IMR-90 (cell line): Measurements from ENCODE around the gene MBD3L2B. TPM values are rescaled to one million over a fixed set of nuclear protein-coding genes. Genes with fewer than 3 reads are reported as not detected.

ENCODE experiments used
- ATAC-seq: fragments of 200-7000 bp; cut with Tn5 transposase; 2 replicates; pipeline ENCODE4 v1.9.1; 2020; ENCODE audit warnings: low read depth, mild to moderate bottlenecking, moderate library complexity
- BruUV-seq: library from RNA; stranded (reverse); fragments of 400-500 nt; replicated peaks from 2 replicates; lab custom pipeline; 2021; lab: Mats Ljungman, UMichigan
- CTCF ChIA-PET: fragments of 300-600 bp; formaldehyde crosslinking; extraction: SDS; loops from one replicate; lab custom pipeline; 2021; ENCODE audit warnings: antibody characterized with exemption; lab: Yijun Ruan, JAX
- POLR2A ChIA-PET: fragments of 300-600 bp; sonication (Branson Sonifier 250); formaldehyde crosslinking; loops from one replicate; lab custom pipeline; 2022; ENCODE audit warnings: antibody characterized with exemption; ENCODE audit not compliant: unreplicated experiment; lab: Charles Lee
- DNase-seq: peaks from one replicate; pipeline ENCODE4 v3.0.0; 2013
- H2AFZ ChIP-seq: replicated peaks from 2 replicates; pipeline ENCODE3; 2013; ENCODE audit warnings: low read length, mild to moderate bottlenecking; ENCODE audit not compliant: poor library complexity
- H2AK5ac ChIP-seq: 2 replicates; pipeline ENCODE4 v1.6.1; 2013; ENCODE audit warnings: low read depth, low read length, inconsistent platforms
- H2AK9ac ChIP-seq: replicated peaks from 2 replicates; pipeline ENCODE3; 2013; ENCODE audit warnings: mild to moderate bottlenecking, low read depth, low read length, moderate library complexity; ENCODE audit not compliant: poor library complexity
- H2BK120ac ChIP-seq: 2 replicates; pipeline ENCODE4 v1.6.1; 2013; ENCODE audit warnings: low read depth, low read length, inconsistent platforms
- H2BK15ac ChIP-seq: 3 replicates; pipeline ENCODE4 v1.6.1; 2013; ENCODE audit warnings: low read depth, low read length, inconsistent platforms
- H2BK20ac ChIP-seq: 2 replicates; pipeline ENCODE4 v1.6.1; 2013; ENCODE audit warnings: low read depth, mild to moderate bottlenecking, inconsistent platforms, low read length, moderate library complexity
- H2BK5ac ChIP-seq: 2 replicates; pipeline ENCODE4 v1.6.1; 2013; ENCODE audit warnings: mild to moderate bottlenecking, low read depth, low read length, inconsistent platforms; ENCODE audit not compliant: poor library complexity, severe bottlenecking
- H3K14ac ChIP-seq: replicated peaks from 2 replicates; pipeline ENCODE4 v1.6.1; 2013; ENCODE audit warnings: low read depth, low read length, inconsistent platforms
- H3K18ac ChIP-seq: 2 replicates; pipeline ENCODE4 v1.6.1; 2013; ENCODE audit warnings: low read depth, low read length, control low read depth
- H3K23ac ChIP-seq: 2 replicates; pipeline ENCODE4 v1.6.1; 2013; ENCODE audit warnings: low read depth, low read length, inconsistent platforms
- H3K27ac ChIP-seq: 2 replicates; pipeline ENCODE4 v1.5.1; 2013; ENCODE audit warnings: mild to moderate bottlenecking, control low read depth, low read length; ENCODE audit not compliant: insufficient read depth
- H3K27me3 ChIP-seq: 2 replicates; pipeline ENCODE4 v1.6.1; 2013; ENCODE audit warnings: low read length; ENCODE audit not compliant: control insufficient read depth, insufficient read depth
- H3K36me3 ChIP-seq: 2 replicates; pipeline ENCODE4 v1.6.1; 2013; ENCODE audit warnings: low read length, mixed read lengths; ENCODE audit not compliant: control insufficient read depth, insufficient read depth
- H3K4ac ChIP-seq: 2 replicates; pipeline ENCODE4 v1.6.1; 2013; ENCODE audit warnings: low read depth, low read length, inconsistent platforms
- H3K4me1 ChIP-seq: 2 replicates; pipeline ENCODE4 v1.6.1; 2013; ENCODE audit warnings: low read length, mixed read lengths; ENCODE audit not compliant: control insufficient read depth, insufficient read depth
- H3K4me2 ChIP-seq: 2 replicates; pipeline ENCODE4 v1.6.1; 2013; ENCODE audit warnings: low read depth, mild to moderate bottlenecking, control low read depth, low read length, moderate library complexity
- H3K4me3 ChIP-seq: 2 replicates; pipeline ENCODE4 v1.5.1; 2013; ENCODE audit warnings: low read depth, mild to moderate bottlenecking, control low read depth, low read length, moderate library complexity; ENCODE audit not compliant: insufficient read depth
- H3K56ac ChIP-seq: 2 replicates; pipeline ENCODE4 v1.6.1; 2013; ENCODE audit warnings: low read length, inconsistent platforms; ENCODE audit not compliant: insufficient read depth; ENCODE audit errors: extremely low read depth
- H3K79me1 ChIP-seq, 2 experiments: 2 replicates each; pipeline ENCODE4 v1.6.1; 2013; ENCODE audit warnings: low read length in 2 of 2, inconsistent platforms in 1 of 2, low read depth in 1 of 2
- H3K9ac ChIP-seq: 2 replicates; pipeline ENCODE4 v1.6.1; 2013; ENCODE audit warnings: low read depth, low read length, control low read depth
- H3K9me1 ChIP-seq: 2 replicates; pipeline ENCODE4 v1.6.1; 2013; ENCODE audit warnings: low read length, inconsistent platforms; ENCODE audit not compliant: insufficient read depth
- H3K9me3 ChIP-seq: 2 replicates; pipeline ENCODE4 v1.6.1; 2013; ENCODE audit warnings: low read length; ENCODE audit not compliant: control insufficient read depth, insufficient read depth
- H4K20me1 ChIP-seq: 2 replicates; pipeline ENCODE4 v1.6.1; 2013; ENCODE audit warnings: low read length, inconsistent platforms; ENCODE audit not compliant: insufficient read depth
- H4K5ac ChIP-seq: 2 replicates; pipeline ENCODE4 v1.6.1; 2013; ENCODE audit warnings: mild to moderate bottlenecking, low read depth, low read length, control low read depth
- H4K8ac ChIP-seq, 2 experiments: 2 replicates each; pipeline ENCODE4 v1.6.1; 2013; ENCODE audit warnings: low read depth in 2 of 2, low read length in 2 of 2, control low read depth in 1 of 2, inconsistent platforms in 1 of 2
- H4K91ac ChIP-seq: 2 replicates; pipeline ENCODE4 v1.6.1; 2013; ENCODE audit warnings: low read depth, low read length, inconsistent platforms; ENCODE audit not compliant: insufficient read depth
- BHLHE40 ChIP-seq: fragments of 150-350 bp; IDR thresholded peaks from 2 replicates; pipeline ENCODE4 v1.6.1; 2016; ENCODE audit warnings: mild to moderate bottlenecking, low read depth, low read length
- CEBPB ChIP-seq: IDR thresholded peaks from 2 replicates; pipeline ENCODE4 v1.6.1; 2012; ENCODE audit warnings: low read depth, low read length, improper control_type of control experiment
- CHD1 ChIP-seq: IDR thresholded peaks from 2 replicates; pipeline ENCODE4 v1.6.1; 2012; ENCODE audit warnings: low read depth, low read length, improper control_type of control experiment
- CTCF ChIP-seq: conservative IDR thresholded peaks from 2 replicates; pipeline ENCODE4 v1.5.1; 2012; ENCODE audit warnings: mild to moderate bottlenecking, low read depth, low read length, improper control_type of control experiment
- FOS ChIP-seq: fragments of 150-350 bp; IDR thresholded peaks from 2 replicates; pipeline ENCODE4 v1.6.1; 2016; ENCODE audit warnings: low read depth, low read length
- MAFK ChIP-seq: IDR thresholded peaks from 2 replicates; pipeline ENCODE4 v1.6.1; 2012; ENCODE audit warnings: low read depth, low read length, improper control_type of control experiment
- MAZ ChIP-seq: IDR thresholded peaks from 2 replicates; pipeline ENCODE4 v1.6.1; 2012; ENCODE audit warnings: low read depth, mild to moderate bottlenecking, low read length, improper control_type of control experiment, moderate library complexity, borderline replicate concordance
- MXI1 ChIP-seq: IDR thresholded peaks from 2 replicates; pipeline ENCODE4 v1.6.1; 2012; ENCODE audit warnings: low read depth, mild to moderate bottlenecking, low read length, moderate library complexity, borderline replicate concordance
- NFE2L2 ChIP-seq: fragments of 150-350 bp; IDR thresholded peaks from 2 replicates; pipeline ENCODE4 v1.6.1; 2016; ENCODE audit warnings: low read depth, mild to moderate bottlenecking, low read length
- POLR2A ChIP-seq: IDR thresholded peaks from 2 replicates; pipeline ENCODE4 v1.6.1; 2012; ENCODE audit warnings: mild to moderate bottlenecking, low read depth, low read length
- RAD21 ChIP-seq: IDR thresholded peaks from 2 replicates; pipeline ENCODE4 v1.6.1; 2012; ENCODE audit warnings: low read length, improper control_type of control experiment
- RCOR1 ChIP-seq: IDR thresholded peaks from 2 replicates; pipeline ENCODE4 v1.6.1; 2012; ENCODE audit warnings: mild to moderate bottlenecking, low read length, improper control_type of control experiment; ENCODE audit not compliant: insufficient replicate concordance
- RFX5 ChIP-seq: IDR thresholded peaks from 2 replicates; pipeline ENCODE4 v1.8.0; 2012; ENCODE audit warnings: low read depth, mild to moderate bottlenecking, low read length, moderate library complexity
- SMC3 ChIP-seq: fragments of 150-350 bp; IDR thresholded peaks from 2 replicates; pipeline ENCODE4 v1.6.1; 2016; ENCODE audit warnings: low read depth, mild to moderate bottlenecking, antibody characterized with exemption, low read length, moderate library complexity
- WGBS, 2 experiments: methylation state at CpG; one replicate each; pipeline versions ENCODE4 v1.1.5 to v1.1.7; 2013; ENCODE audit warnings: missing lambda C conversion rate in 2 of 2; ENCODE audit not compliant: insufficient read length in 1 of 2; ENCODE audit errors: extremely low coverage in 2 of 2; 5-methylcytosine and 5-hydroxymethylcytosine counted together
- dilution Hi-C: fragments of 300-500 bp; cut with HindIII; formaldehyde crosslinking; loops from one replicate; pipeline ENCODE4 v1.14.3; 2018; ENCODE audit warnings: low sequenced_read_pairs; ENCODE audit not compliant: unreplicated experiment
- in situ Hi-C: fragments of 300-500 bp; cut with MboI; formaldehyde crosslinking; loops from 3 replicates; pipeline ENCODE4 v1.14.3; 2019; ENCODE audit warnings: low sequenced_read_pairs, inconsistent platforms, mixed read lengths
- intact Hi-C: fragments of 100-400 bp; cut with micrococcal nuclease; formaldehyde crosslinking; loops from 2 replicates; pipeline ENCODE4 v1.10.0; 2022
- polyA plus RNA-seq, 3 experiments: library from polyadenylated mRNA; depleted of rRNA; stranded (reverse); fragments of >200 nt; gene quantifications; 2 replicates each; pipeline ENCODE4 v1.2.3, GENCODE V29; 2012; ENCODE audit warnings: low replicate concordance in 1 of 3
- total RNA-seq: library from RNA; depleted of rRNA; stranded (reverse); fragments of >200 nt; gene quantifications from 2 replicates; pipeline ENCODE4 v1.2.3, GENCODE V29; 2012
- TF ChIP-seq, protein P1 (sequence below): fragments of 150-350 bp; IDR thresholded peaks from 2 replicates; pipeline ENCODE4 v1.6.1; 2016; ENCODE audit warnings: low read depth, mild to moderate bottlenecking, low read length, moderate library complexity, borderline replicate concordance
- TF ChIP-seq, protein P2 (sequence below): fragments of 150-350 bp; IDR thresholded peaks from 2 replicates; pipeline ENCODE4 v1.6.1; 2017; ENCODE audit warnings: mild to moderate bottlenecking, antibody characterized with exemption, low read length, low read depth

MBD3L2B gene
- total and polyA plus RNA-seq, 2 of the 4 experiments (the other 2 are of a cell fraction) = not detected

GRCh38 chr19:6995054-6995453 lies 26.2 kb downstream of the MBD3L2B start:
- Histone ChIP-seq H3K56ac (no peak overlapping the region), H3K79me1 (no peaks in the 10 kb centered on the region), H3K4ac (no peak overlapping the region), H2BK20ac (no peak overlapping the region), H2AK5ac (no peak overlapping the region), H4K8ac (no peak overlapping the region), H3K9me1 (no peaks in the 10 kb centered on the region), H3K27ac (no peak overlapping the region), H2AK9ac (no peak overlapping the region), H4K5ac (no peak overlapping the region), H3K4me1 (no peaks in the 10 kb centered on the region), H3K18ac (no peak overlapping the region), H3K14ac (no peak overlapping the region), H3K9me3 (peaks cover 15% of the 10 kb centered on the region), H3K9ac (no peak overlapping the region), H3K36me3 (no peaks in the 10 kb centered on the region), H3K4me3 (no peak overlapping the region), H2AFZ (peak overlapping the region; percentile 32), H2BK120ac (no peak overlapping the region), H4K20me1 (no peaks in the 10 kb centered on the region), H2BK15ac (no peak overlapping the region), H3K4me2 (no peak overlapping the region), H3K23ac (no peak overlapping the region), H2BK5ac (no peak overlapping the region), H3K27me3 (no peaks in the 10 kb centered on the region), H4K91ac (no peak overlapping the region)
- dilution Hi-C loops (no loop called here), intact Hi-C loops (no loop called here), in situ Hi-C loops (no loop called here)
- no TSS peak for BruUV-seq
- CTCF ChIA-PET = no interaction called here
- ATAC-seq (no peak), DNase-seq (no peak)
- no peak for TF ChIP-seq CHD1
- TF ChIP-seq MAFK = no peak
- TF ChIP-seq MXI1 = no peak
- no peak for TF ChIP-seq CTCF
- TF ChIP-seq CEBPB = no peak
- no peak for TF ChIP-seq NFE2L2
- TF ChIP-seq RAD21 = no peak
- TF ChIP-seq POLR2A = no peak
- TF ChIP-seq FOS = no peak
- TF ChIP-seq MAZ = no peak
- no peak for TF ChIP-seq RCOR1
- no peak for TF ChIP-seq BHLHE40
- TF ChIP-seq, protein P1, sequence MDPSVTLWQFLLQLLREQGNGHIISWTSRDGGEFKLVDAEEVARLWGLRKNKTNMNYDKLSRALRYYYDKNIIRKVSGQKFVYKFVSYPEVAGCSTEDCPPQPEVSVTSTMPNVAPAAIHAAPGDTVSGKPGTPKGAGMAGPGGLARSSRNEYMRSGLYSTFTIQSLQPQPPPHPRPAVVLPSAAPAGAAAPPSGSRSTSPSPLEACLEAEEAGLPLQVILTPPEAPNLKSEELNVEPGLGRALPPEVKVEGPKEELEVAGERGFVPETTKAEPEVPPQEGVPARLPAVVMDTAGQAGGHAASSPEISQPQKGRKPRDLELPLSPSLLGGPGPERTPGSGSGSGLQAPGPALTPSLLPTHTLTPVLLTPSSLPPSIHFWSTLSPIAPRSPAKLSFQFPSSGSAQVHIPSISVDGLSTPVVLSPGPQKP = no peak
- TF ChIP-seq, protein P2, sequence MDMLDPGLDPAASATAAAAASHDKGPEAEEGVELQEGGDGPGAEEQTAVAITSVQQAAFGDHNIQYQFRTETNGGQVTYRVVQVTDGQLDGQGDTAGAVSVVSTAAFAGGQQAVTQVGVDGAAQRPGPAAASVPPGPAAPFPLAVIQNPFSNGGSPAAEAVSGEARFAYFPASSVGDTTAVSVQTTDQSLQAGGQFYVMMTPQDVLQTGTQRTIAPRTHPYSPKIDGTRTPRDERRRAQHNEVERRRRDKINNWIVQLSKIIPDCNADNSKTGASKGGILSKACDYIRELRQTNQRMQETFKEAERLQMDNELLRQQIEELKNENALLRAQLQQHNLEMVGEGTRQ = no peak
- no peak for TF ChIP-seq RFX5
- no peak for TF ChIP-seq SMC3
- POLR2A ChIA-PET = no interaction called here
- 9% methylated on average over 1 of the region's 1 CpG; no CpG with 5 or more reads in 1 of the 2 experiments for WGBS, 2 experiments
